GM21367 (cell line): ENCODE results near the gene CYS1.
"Not testable (repeated sequence)": the region's sequence is repeated elsewhere in the genome, so short reads cannot be mapped to it uniquely, and the experiment has no call there.

Experiments
- ATAC-seq: cut with Tn5 transposase; IDR thresholded peaks from one replicate; pipeline ENCODE4 v1.9.1; 2021; ENCODE audit not compliant: unreplicated experiment

CYS1 gene

DNA sequence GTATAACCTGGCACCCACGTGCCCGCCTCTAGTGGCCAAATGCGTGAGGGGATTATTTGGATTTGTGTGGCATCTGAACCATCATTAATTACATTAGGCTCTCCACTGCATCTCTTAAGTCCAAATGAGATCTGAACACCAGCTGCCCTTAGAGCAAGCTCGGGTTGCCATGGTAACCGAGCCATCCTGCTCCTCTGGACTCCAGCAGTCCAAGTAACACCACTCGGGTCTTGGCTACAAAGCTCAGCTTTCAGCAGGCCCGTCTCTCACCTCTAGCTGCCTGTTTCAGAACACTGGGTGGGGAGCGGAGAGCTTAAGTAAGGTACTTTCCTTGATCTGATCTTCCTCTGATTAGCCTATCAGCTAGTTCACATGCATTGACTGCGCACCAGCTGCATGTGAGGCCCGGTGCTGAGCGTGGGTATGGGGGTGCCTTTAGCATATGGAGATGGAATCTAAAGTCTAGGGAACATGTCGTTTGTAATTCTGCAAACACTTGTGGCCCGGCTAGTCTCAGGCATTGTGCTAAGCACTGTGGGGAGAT, 14.1 kb upstream of the CYS1 start:
- no peak for ATAC-seq

DNA sequence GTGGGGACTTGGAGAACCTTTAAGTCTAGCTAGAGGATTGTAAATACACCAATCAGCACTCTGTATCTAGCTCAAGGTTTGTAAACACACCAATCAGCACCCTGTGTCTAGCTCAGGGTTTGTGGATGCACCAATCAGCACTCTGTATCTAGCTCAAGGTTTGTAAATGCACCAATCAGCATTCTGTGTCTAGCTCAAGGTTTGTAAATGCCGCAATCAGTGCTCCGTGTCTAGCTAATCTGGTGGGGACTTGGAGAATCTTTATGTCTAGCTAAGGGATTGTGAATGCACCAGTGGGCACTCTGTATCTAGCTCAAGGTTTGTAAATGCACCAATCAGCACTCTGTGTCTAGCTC, 11.7 kb upstream of the CYS1 start:
- not testable (repeated sequence) for ATAC-seq

DNA sequence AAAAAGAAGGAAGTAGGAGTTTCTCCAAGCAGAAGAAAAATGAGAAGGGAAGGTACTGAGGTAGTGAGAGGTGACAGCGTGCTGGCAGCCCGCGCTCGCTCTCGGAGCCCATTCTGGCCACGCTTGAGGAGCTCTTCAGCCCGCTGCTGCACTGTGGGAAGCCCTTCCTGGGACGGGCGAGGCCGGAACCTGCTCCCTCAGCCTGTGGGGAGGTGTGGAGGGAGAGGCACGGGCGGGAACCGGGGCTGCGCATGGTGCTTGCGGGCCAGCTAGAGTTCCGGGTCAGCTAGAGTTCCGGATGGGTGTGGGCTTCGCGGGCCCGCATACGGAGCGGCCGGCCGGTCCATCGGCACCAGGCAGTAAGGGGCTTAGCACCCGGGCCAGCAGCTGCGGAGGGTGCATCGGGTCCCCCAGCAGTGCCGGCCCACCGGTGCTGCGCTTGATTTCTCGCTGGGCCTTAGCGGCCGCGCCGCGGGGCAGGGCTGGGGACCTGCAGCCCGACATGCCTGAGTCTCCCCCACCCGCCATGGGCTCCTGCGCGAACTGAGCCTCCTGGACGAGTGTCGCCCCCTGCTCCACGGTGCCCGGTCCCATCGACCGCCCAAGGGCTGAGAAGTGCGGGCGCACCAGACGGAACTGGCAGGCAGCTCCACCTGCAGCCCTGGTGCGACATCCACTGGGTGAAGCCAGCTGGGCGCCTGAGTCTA, 11.1 kb upstream of the CYS1 start:
- ATAC-seq, result no peak

DNA sequence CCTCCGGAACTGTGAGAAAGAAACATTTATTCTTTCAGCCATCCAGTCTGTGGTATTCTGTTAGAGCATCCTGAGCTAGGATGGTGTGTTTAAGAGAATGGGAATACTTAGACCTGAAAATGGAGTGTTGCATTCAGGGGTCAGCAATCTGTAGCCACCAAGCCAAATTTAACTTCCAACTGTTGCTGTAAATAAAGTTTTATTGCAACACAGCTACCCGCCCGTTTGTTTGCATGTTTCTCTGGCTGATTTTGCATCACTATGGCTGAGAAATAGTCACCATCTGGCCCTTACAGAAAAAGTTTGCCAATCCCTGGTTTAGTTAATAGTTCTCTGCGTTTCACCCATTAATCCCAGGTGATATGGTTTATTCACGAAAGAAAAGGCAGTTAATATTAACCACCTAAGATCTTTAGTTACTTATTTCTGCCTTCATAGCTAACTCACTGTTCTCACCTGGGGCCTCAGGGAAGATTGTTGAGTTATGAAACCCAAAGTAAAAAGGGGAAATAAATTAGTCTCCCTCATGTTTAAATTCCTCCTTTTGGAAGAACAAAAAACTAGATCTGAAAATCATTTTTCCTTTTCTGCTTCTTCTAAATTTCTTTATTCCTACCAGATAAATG, 9.5 kb upstream of the CYS1 start:
- ATAC-seq, result no peak

DNA sequence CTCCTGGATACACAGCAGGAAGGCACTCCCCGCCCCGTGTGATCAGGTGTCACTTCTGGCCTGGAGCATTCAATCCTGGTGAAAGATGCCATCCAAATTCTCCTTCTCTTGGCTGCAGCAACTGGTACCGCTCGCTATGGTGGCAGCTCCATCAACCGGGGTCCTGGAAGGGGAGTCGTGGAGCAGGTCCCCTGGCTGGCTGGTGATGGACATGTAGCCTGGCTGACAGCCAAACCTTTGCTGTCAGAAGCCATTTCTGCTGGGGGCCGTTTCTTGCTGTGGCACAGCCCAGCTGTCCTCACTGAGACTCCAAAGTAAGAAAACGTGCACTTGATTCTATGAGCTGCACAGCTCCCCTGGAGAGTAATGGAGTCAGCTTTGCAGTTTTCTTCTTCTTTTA, 7.1 kb upstream of the CYS1 start:
- no peak for ATAC-seq

DNA sequence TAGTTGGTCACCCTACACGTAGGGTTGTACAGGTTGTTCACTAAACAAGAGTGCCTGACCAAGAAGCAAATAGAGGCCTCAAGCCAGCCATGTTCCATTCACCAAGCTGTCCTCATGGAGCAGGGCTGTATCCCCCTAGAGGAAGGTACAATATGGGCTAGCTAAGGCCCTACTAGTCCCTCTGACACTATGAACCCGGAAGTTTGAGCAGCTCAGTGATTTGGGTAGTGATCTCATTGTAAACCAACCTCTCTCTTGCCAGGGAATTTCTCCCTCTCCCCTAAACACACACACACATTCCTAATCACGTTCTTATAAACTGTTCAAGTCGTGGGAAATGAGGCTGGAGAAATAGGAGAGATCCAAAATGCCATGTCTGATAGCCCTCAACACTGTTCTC, 6.7 kb upstream of the CYS1 start:
- no peak for ATAC-seq

DNA sequence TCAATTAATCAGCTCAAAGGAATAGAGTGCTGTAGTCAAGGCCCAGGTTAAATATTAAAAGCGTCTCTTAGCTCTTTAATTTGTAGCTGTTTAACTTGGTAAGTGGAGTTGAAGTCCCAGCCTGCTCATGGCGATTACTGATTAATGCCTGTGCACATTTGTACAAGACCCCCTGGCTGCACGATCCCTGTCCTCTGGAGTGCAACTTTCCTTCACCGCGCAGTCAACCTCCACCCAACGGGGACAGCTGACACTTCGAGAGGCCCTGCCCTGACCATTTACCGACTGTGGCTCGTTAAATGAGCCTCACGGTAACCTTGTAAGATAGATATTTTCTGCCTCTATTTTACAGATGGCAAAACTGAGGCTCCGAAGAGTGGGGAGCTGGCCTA, 5.5 kb upstream of the CYS1 start:
- ATAC-seq, result no peak

DNA sequence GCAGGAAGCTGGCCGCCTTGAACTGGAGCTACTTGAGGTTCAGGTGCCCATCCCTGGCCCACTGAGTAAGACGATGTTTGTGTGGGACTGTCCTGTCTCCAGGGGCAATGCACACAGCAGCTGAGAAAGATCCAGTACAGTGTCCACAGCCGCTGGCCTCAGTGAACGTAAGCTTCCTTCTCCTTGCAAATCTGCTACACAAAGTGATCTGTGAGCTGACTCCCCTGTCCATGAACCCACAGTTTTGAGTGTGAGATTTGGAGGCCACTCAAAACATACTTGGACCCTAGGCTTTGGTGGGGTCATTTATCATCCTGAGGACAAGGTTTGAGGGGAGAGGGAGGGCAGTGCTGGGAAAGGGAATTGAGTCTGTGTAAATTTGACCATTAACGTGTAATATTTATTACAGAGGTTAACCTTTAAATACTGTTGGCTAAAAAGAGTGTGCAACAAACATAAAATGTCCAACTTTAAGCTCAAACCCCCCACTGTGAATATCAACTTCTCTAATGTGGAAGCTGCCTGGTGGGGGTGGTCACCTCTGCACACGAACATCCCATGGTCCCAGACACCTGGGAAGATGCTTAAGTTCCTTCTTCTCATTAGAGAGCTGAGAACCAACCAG, 4.9 kb upstream of the CYS1 start:
- ATAC-seq, result no peak

DNA sequence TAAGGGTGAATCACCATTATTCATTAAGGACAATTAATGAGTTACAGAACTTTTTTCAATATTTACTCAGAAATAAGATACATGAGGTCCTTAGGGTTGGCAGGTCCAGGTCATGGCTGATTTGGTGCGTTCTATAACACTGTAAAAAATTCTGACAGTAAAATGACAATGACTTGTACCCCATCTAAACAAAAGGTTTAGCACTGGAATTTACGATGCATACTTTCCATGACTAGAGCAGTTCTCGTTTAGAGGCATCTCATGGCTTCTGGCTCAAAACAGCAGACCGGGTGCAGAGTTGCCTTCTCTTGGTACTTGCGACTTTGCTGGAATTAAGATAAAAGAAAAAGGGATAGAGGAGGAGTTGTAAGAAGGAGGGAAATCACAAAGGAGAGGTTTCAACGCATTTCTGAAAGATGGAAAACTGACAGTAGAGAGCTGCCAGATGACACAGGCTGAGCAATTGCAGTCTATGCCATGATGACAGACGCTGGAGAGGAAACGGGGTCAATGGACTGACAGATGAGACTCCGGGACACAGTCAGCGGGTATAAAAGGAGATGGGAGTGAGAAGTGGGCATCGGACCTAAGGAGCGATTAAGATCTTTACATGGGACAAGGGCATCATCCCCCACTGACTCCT, 4.1 kb upstream of the CYS1 start:
- no peak for ATAC-seq

DNA sequence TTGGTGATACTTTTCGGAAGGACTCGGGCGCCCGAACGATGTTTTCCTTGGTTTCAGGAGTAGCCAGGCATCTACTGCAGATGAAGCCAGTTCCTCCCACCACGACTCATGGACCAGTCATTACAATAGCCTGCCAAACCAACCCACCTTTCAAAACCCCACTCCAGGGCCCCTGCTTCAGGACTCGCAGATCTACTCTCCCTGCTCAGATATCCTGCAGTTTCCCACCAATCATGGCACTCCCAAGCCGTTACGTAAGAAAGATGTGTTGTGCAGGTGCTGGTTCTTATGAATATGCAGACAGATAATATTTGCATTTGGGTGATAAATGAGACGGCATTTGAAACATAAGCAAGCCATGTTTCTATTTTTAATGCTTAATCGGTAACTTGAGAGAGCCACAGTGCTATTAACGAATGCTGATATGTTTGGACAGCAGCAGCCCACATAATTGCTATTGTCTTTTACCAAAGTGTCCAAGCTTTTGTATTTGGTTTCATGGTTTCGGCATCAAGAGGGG, 3.5 kb upstream of the CYS1 start:
- no peak for ATAC-seq

DNA sequence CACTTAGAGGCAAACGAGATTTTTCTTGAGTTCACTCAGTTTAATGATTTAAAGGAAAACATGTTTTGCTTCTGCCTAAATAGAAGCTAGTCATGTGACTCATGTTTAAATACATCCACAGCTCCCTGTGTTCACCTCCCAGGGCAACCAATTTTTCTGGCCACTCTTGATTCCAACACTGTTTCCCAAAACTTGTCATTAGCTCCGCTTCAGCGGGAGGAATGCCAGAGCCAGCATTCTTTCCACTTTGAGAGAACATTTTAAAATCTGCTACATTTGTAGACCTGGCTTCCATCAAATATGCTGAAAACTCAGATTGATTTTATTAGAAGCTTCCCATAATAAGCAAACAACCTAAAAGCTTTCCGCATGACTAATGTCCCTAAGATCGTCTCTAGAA, 2.8 kb upstream of the CYS1 start:
- ATAC-seq, result no peak

DNA sequence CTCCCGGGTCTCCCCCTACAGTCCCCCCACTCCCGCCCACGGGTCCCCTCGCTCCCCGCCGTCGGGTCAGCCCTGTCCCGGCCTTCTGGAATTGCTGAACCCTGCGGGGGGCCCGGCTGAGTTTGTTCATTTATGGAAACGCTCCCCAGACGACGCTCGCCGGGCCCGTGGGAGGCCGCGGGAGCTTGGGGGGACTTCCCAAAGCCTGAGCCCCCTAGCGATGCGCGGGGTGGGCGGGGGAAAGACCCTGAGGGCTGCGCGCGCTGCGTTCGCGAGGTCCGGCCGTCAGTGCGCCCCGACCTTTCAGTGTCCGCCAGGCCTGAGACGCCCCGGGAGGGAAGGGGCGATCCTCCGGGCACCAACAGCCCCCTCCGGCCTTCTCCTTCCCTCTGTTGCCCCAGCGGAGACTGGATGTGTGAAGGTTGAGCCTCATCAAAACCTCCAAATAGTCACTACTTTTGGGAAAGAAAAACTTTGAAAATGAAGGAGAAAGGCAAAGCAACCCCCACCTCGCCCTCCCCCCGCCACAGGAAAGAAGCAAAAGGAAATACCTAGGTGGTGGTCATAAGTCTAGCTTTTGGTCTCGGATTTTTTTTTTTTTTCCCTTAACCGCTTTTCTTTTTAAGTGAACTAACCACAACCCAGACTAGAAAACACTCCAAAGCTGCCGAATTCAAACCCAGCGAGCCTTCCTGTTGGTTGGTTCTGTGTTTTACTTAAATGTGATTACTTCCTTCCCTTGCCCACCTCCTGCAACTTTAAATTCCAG, 509 bp upstream of the CYS1 start:
- no peak for ATAC-seq

DNA sequence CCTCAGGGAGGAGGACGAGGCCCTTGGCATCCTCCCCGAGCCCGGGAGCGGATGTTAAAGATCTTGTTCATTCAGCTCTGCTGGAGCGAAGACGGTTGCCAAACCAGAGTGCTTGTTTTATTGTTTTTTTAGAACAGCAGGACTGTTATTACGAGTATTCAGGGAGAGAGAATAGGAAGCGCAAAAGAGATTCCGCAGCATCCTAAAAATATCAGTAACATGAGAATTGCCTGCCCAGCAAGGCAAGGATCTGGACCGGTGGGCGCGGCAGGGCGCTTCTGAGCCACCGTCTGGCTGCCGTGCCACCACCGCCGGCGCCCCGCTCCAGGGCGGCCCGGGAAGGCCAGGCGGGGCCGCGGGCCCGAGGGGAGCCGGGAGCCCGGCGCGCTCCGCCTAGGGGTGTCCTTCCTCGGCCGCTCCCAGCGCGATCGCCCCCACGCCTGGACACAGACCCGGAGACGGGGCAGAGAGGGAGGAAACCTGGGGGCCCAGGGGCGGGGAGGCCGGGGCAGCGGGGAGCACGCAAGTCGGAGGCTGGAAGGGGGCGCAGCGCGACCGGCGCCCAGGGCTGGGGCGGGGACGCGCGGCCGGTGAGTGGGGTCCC, 843 bp downstream of the CYS1 start:
- no peak for ATAC-seq

DNA sequence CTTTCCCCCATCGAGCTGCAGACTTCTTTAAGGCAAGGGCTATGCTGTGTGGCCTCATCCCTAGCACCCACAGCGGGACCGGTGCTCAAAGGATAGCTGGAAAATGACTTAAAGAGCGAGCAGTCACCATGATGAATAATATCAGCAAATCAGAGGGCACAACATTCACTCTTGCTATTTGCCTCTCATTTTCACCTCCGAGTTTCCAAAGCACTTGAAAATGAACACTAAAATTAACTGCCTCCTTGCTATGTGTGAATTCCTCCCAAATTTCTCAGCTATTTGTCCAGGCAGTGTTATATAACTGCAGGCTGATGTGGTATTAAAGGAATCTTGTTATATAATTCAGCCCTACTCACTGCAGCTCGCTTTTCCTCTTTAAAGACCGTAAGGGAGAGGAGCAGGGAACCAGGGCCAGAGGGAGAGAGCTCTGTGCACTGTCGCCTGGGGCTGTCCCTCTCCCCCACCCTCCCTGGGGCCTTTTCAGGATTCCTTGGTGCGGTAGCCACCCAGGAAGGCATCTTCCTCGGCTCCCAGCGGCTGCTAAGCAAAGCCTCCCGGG, 1.4 kb downstream of the CYS1 start:
- no peak for ATAC-seq

DNA sequence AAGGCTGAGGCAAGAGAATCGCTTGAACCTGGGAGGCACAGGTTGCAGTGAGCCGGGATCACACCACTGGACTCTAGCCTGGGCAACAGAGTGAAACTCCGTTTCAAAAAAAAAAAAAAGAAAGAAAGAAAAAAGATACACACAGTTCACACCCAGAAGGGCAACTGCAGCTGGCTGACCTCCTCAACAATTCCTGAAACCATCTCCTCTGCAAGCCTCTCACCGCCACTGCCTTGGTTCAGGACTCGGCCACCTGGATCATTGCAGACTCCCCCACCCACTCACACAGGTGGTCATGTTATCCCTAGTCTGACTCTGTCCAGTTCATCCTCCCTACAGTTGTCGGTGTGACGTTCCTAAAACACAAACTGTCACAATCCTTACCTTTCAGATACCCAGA, 2.2 kb downstream of the CYS1 start:
- no peak for ATAC-seq

DNA sequence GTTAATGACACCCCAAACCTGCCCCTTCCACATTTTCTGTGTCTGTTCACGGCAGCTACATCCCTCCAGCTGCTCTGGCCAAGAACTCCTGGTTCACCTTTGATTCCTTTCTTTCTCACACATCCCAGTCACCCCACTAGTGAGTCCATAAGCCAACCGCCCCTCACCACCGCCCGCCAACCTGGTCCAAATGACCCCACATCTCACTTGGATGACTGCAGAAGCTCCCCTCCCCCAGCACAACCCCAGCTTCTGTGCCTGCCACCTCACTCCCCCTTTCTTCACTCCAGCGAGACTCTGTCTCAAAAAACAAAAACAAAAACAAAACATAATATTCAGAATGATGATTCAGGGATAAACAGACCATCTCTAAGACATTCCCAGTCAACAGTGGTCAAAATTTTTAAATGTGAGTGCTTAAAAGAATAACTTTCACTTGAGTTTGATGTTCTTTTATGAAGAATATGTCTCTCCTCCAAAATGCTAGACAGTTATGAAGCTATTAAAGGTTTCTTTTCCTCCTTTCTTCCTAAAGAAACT, 3.2 kb downstream of the CYS1 start:
- ATAC-seq, result no peak

DNA sequence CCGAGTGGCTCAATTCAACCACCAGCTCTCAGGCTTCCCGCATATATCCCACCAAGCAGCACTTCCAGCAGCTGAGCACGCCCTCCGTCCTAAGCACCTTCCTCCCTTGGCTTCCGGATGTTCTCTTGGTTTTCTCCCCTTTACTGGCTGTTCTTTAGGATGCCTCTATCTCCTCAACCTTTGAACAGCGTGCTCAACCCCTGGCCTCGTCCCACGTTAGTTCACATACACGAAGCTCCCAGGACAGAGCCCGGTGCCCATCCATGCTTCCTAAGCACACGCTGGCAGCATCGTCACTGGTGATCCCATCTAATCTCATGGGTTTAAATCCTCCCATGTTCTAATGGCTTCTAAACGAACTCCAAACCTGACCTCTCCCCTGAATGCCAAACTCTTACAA, 3.7 kb downstream of the CYS1 start:
- ATAC-seq, result no peak

DNA sequence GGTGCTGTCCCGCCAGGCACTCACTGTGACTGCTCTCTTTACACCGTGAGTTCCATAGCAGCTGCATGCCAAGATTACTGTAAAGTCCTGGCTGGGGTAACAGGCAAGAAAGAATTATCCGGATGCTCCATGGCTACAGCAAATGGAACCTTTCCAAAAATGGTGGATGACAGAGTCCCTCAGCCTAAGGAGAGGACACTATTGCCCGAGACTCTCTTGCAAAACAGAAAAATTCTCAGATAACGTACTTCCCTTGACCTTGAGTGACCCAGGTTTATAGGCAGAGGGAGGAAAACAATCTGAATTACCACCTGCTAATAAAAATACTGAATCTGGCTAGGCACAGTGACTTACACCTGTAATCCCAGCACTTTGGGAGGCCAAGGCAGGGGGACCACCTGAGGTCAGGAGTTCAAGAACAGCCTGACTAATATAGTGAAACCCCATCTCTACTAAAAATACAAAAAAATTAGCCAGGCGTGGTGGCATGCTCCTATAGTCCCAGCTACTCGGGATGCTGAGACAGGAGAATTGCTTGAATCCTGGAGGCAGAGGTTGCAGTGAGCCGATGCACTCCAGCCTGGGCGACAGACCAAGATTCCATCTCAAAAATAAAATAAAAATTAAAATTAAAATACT, 4.5 kb downstream of the CYS1 start:
- no peak for ATAC-seq

DNA sequence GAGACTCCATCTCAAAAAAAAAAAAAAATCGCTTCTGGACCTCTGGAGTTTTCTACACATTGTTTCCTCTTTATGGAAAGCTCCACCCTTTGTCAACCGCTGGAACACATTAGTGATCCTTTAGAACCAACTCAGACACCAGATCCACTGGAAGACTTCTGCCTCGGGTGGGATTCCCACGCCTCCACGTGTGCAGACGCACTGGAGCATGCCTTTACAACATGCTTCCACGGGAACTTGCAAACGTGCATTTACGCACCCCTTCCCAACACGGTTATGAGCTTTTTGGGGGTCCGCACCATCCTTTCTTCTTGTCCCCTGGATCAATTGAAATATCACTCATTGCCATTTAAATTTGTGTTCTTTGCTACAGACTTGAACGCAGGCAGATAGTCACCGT, 5.1 kb downstream of the CYS1 start:
- ATAC-seq, result no peak

DNA sequence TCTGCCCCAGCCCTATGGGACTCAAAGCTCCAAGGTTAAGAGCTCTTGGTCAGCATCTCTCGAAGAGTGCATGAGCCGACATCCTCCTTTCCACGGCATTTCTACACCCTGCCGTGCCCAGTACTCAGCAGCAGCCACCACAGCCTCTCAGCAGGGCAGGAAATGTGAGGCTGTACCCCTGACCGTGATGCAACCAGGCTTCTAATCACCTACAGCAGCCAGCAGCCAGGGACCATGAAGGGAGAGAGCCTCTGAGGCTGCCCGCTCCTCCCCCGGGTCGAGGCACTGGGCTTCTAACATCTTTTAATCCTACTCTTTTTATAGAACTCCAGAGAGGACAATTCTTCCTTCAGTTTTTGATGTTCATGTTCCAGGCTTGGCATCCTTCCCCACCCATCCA, 6.5 kb downstream of the CYS1 start:
- ATAC-seq, result no peak
